A549 (cell line): ENCODE results near the gene ZNF775. TPM values are rescaled to one million over a fixed set of nuclear protein-coding genes. Genes with fewer than 3 reads are reported as not detected.

Source experiments
- ATAC-seq, 2 experiments: fragments of 200-7000 bp in 1 of 2; fragments of >200 bp in 1 of 2; cut with Nextera tagmentation in 1 of 2; cut with Tn5 transposase in 1 of 2; 3 replicates each; pipeline versions ENCODE4 v1.8.0 to v1.9.1; 2018 to 2020; ENCODE audit warnings: mild to moderate bottlenecking in 1 of 2, moderate library complexity in 1 of 2
- CTCF ChIA-PET: fragments of 300-600 bp; sonication (Branson Sonifier 250); formaldehyde crosslinking; extraction: SDS; loops from one replicate; lab custom pipeline; 2021; ENCODE audit warnings: antibody characterized with exemption, inconsistent platforms; lab: Yijun Ruan, JAX
- POLR2A ChIA-PET: fragments of 350-600 bp; formaldehyde crosslinking; extraction: SDS; loops from one replicate; lab custom pipeline; 2021; ENCODE audit warnings: antibody characterized with exemption, inconsistent platforms; lab: Yijun Ruan, JAX
- DNase-seq, 2 experiments: peaks; one replicate each; pipeline versions ENCODE4 v3.0.0 to v3.0.0-alpha.2; 2011 to 2016; ENCODE audit warnings: low read depth in 1 of 2, low spot score in 1 of 2
- FAIRE-seq: peaks from 2 replicates; lab custom pipeline; 2011; peaks lifted over from hg19 to GRCh38; lab: Jason Lieb, UNC
- H3K27ac ChIP-seq, 2 experiments: fragments of >200 bp; sonication (Bioruptor Twin); formaldehyde crosslinking; 3 replicates each; pipeline ENCODE4 v1.5.1; 2016 to 2017
- H3K4me1 ChIP-seq: fragments of >200 bp; sonication (Bioruptor Twin); formaldehyde crosslinking; 3 replicates; pipeline ENCODE4 v1.6.1; 2016
- H3K4me2 ChIP-seq: fragments of >200 bp; sonication (Bioruptor Twin); formaldehyde crosslinking; 3 replicates; pipeline ENCODE4 v1.6.1; 2016
- H3K4me3 ChIP-seq: fragments of >200 bp; sonication (Bioruptor Twin); formaldehyde crosslinking; 3 replicates; pipeline ENCODE4 v1.5.1; 2016
- H3K9me3 ChIP-seq: fragments of >200 bp; sonication (Bioruptor Twin); formaldehyde crosslinking; 3 replicates; pipeline ENCODE4 v1.6.1; 2016
- CEBPB ChIP-seq, 2 experiments: fragments of >200 bp in 1 of 2; sonication (Bioruptor Twin) in 1 of 2; formaldehyde crosslinking in 1 of 2; IDR thresholded peaks; 2 replicates each; pipeline ENCODE4 v1.6.1; 2012 to 2016
- CHD2 ChIP-seq: fragments of 150-350 bp; IDR thresholded peaks from 2 replicates; pipeline ENCODE4 v1.6.1; 2014; ENCODE audit warnings: low read length; ENCODE audit not compliant: partially characterized antibody
- EP300 ChIP-seq, 2 experiments: fragments of >200 bp; sonication (Bioruptor Twin); formaldehyde crosslinking; IDR thresholded peaks; 2 replicates in 1 of 2; 3 replicates in 1 of 2; pipeline ENCODE4 v1.6.1; 2016 to 2017
- ESRRA ChIP-seq: fragments of 150-350 bp; IDR thresholded peaks from 2 replicates; pipeline ENCODE4 v1.6.1; 2014; ENCODE audit warnings: mild to moderate bottlenecking, low read length, borderline replicate concordance
- FOSL2 ChIP-seq, 2 experiments: fragments of 450-650 bp in 1 of 2; fragments of >200 bp in 1 of 2; sonication (Bioruptor Twin) in 1 of 2; formaldehyde crosslinking; IDR thresholded peaks; 2 replicates each; pipeline versions ENCODE4 v1.5.0 to v1.6.1; 2016 to 2020; ENCODE audit warnings: mild to moderate bottlenecking in 1 of 2, moderate library complexity in 1 of 2
- GATA3 ChIP-seq: IDR thresholded peaks from 2 replicates; pipeline ENCODE4 v1.6.1; 2012; ENCODE audit warnings: borderline replicate concordance
- HOXB13 ChIP-seq: fragments of 250-450 bp; sonication (Bioruptor Pico); IDR thresholded peaks from 2 replicates; pipeline ENCODE4 v1.5.0; 2020; ENCODE audit warnings: low read depth, mild to moderate bottlenecking, moderate library complexity
- KDM5A ChIP-seq: fragments of 200-600 bp; sonication (generic); IDR thresholded peaks from 2 replicates; pipeline ENCODE4 v1.6.1; 2016; ENCODE audit warnings: antibody characterized with exemption, mild to moderate bottlenecking
- MYC ChIP-seq: IDR thresholded peaks from 2 replicates; pipeline ENCODE4 v1.6.1; 2012; ENCODE audit warnings: mild to moderate bottlenecking, inconsistent platforms, low read length, improper control_type of control experiment, borderline replicate concordance
- NFE2L2 ChIP-seq: fragments of 150-350 bp; conservative IDR thresholded peaks from 2 replicates; pipeline ENCODE4 v1.6.1; 2014; ENCODE audit warnings: low read length
- NR3C1 ChIP-seq: fragments of >200 bp; sonication (Bioruptor Twin); formaldehyde crosslinking; IDR thresholded peaks from 3 replicates; pipeline ENCODE4 v1.6.1; 2017
- PHF8 ChIP-seq: fragments of 200-600 bp; sonication (generic); IDR thresholded peaks from 2 replicates; pipeline ENCODE4 v1.6.1; 2016; ENCODE audit warnings: low read depth, mild to moderate bottlenecking, antibody characterized with exemption, moderate library complexity, borderline replicate concordance
- POLR2AphosphoS2 ChIP-seq: conservative IDR thresholded peaks from 2 replicates; pipeline ENCODE4 v1.6.1; 2012; ENCODE audit warnings: low read length, improper control_type of control experiment, inconsistent platforms
- RFX5 ChIP-seq: fragments of 450-650 bp; IDR thresholded peaks from 2 replicates; pipeline ENCODE4 v1.7.1; 2014; ENCODE audit warnings: antibody characterized with exemption, mild to moderate bottlenecking, moderate library complexity
- RNF2 ChIP-seq: fragments of 200-600 bp; sonication (generic); IDR thresholded peaks from 2 replicates; pipeline ENCODE4 v1.6.1; 2016; ENCODE audit warnings: low read depth, mild to moderate bottlenecking, antibody characterized with exemption, moderate library complexity, borderline replicate concordance
- SREBF2 ChIP-seq: fragments of 450-650 bp; IDR thresholded peaks from 2 replicates; pipeline ENCODE4 v1.6.1; 2014; ENCODE audit warnings: mild to moderate bottlenecking, moderate library complexity
- TP53 ChIP-seq: fragments of 250-450 bp; sonication (Bioruptor Pico); IDR thresholded peaks from 2 replicates; pipeline ENCODE4 v1.5.0; 2021; ENCODE audit warnings: mild to moderate bottlenecking, moderate library complexity
- ZC3H11A ChIP-seq: fragments of 450-650 bp; IDR thresholded peaks from 2 replicates; pipeline ENCODE4 v1.6.1; 2014; ENCODE audit warnings: antibody characterized with exemption, mild to moderate bottlenecking
- ZNF302 ChIP-seq: fragments of 250-450 bp; sonication (Bioruptor Pico); IDR thresholded peaks from 2 replicates; pipeline ENCODE4 v1.9.0; 2021; ENCODE audit warnings: inconsistent platforms, mild to moderate bottlenecking, moderate library complexity
- ZSCAN20 ChIP-seq: fragments of 250-450 bp; sonication (Bioruptor Pico); IDR thresholded peaks from 2 replicates; pipeline ENCODE4 v1.8.0; 2022; ENCODE audit warnings: mild to moderate bottlenecking, moderate library complexity
- WGBS: methylation state at CpG from one replicate; pipeline ENCODE4 v1.1.6; 2017; ENCODE audit errors: missing lambda C conversion rate; 5-methylcytosine and 5-hydroxymethylcytosine counted together
- polyA plus RNA-seq, 4 experiments: library from polyadenylated mRNA; depleted of rRNA in 3 of 4; stranded (reverse); fragments of >200 nt; fragmentation: RNase III in 1 of 4; extraction: RNeasy Plus Mini Kit Qiagen cat#74134 plus additional on column Dnase treatment in 1 of 4; gene quantifications; 2 replicates in 3 of 4; 3 replicates in 1 of 4; pipeline ENCODE4 v1.2.3, GENCODE V29; 2011 to 2017
- TF ChIP-seq, protein P1 (sequence below): fragments of 250-450 bp; sonication (Bioruptor Pico); IDR thresholded peaks from 2 replicates; pipeline ENCODE4 v1.5.0; 2020; ENCODE audit warnings: low read depth, mild to moderate bottlenecking, moderate library complexity
- TF ChIP-seq, protein P2 (sequence below): fragments of 450-650 bp; IDR thresholded peaks from 2 replicates; pipeline ENCODE4 v1.6.1; 2014; ENCODE audit warnings: antibody characterized with exemption

ZNF775 gene
- polyA plus RNA-seq, 2 of the 4 experiments (the other 2 are of a cell fraction) = 1.7 to 5.4 TPM

DNA sequence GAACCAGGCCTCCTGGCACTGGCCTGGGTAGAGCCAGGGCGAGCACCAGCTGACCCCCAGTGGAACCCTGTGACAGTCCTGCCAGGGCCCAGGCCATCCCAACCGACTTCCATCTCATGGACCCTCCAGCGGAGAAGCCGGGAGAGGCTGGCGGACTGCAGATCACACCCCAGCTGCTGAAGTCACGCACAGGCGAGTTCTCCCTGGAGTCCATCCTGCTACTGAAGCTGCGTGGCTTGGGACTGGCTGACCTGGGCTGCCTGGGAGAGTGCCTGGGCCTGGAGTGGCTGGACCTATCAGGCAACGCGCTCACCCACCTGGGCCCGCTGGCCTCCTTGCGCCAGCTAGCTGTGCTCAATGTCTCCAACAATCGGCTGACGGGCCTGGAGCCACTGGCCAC, 42.4 kb upstream of the ZNF775 start:
- no peak overlapping the region for H3K4me3 ChIP-seq
- TF ChIP-seq, protein P1, sequence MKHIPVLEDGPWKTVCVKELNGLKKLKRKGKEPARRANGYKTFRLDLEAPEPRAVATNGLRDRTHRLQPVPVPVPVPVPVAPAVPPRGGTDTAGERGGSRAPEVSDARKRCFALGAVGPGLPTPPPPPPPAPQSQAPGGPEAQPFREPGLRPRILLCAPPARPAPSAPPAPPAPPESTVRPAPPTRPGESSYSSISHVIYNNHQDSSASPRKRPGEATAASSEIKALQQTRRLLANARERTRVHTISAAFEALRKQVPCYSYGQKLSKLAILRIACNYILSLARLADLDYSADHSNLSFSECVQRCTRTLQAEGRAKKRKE (CRISPR knock-in tag) = no peak
- WGBS = 85% methylated on average over 12 of the region's 14 CpGs
- FAIRE-seq = no peak
- no peak for DNase-seq
- H3K9me3 ChIP-seq = no peaks in the 10 kb centered on the region
- H3K4me2 ChIP-seq = no peak overlapping the region
- H3K4me1 ChIP-seq = no peaks in the 10 kb centered on the region
- no peak for ATAC-seq
- POLR2A ChIA-PET = no interaction called here
- CTCF ChIA-PET = no interaction called here
- no peak overlapping the region for H3K27ac ChIP-seq

DNA sequence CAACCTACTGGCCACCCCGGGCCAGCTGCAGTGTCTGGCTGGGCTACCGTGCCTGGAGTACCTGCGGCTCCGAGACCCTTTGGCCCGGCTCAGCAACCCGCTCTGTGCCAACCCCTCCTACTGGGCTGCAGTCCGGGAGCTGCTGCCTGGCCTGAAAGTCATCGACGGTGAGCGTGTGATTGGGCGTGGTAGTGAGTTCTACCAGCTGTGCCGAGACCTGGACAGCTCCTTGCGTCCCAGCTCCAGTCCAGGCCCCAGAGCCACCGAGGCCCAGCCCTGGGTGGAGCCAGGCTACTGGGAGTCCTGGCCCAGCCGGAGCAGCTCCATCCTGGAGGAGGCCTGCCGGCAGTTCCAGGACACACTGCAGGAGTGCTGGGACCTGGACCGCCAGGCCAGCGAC, 42.0 kb upstream of the ZNF775 start:
- CTCF ChIA-PET = interaction anchor here (1.3 kb wide), 1 partner anchor 18 kb away, joined by 4 read pairs; no protein-coding TSS in a partner anchor
- H3K4me1 ChIP-seq = no peaks in the 10 kb centered on the region
- POLR2A ChIA-PET = no interaction called here
- TF ChIP-seq CHD2 (no peak), PHF8 (no peak), NFE2L2 (no peak)
- TF ChIP-seq, protein P2, sequence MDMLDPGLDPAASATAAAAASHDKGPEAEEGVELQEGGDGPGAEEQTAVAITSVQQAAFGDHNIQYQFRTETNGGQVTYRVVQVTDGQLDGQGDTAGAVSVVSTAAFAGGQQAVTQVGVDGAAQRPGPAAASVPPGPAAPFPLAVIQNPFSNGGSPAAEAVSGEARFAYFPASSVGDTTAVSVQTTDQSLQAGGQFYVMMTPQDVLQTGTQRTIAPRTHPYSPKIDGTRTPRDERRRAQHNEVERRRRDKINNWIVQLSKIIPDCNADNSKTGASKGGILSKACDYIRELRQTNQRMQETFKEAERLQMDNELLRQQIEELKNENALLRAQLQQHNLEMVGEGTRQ = no peak
- H3K4me2 ChIP-seq = no peak overlapping the region
- no peaks in the 10 kb centered on the region for H3K9me3 ChIP-seq
- 86% methylated on average over 9 of the region's 18 CpGs for WGBS
- DNase-seq (no peak), FAIRE-seq (no peak), ATAC-seq (no peak)
- no peak overlapping the region for H3K4me3 ChIP-seq
- H3K27ac ChIP-seq = no peak overlapping the region

DNA sequence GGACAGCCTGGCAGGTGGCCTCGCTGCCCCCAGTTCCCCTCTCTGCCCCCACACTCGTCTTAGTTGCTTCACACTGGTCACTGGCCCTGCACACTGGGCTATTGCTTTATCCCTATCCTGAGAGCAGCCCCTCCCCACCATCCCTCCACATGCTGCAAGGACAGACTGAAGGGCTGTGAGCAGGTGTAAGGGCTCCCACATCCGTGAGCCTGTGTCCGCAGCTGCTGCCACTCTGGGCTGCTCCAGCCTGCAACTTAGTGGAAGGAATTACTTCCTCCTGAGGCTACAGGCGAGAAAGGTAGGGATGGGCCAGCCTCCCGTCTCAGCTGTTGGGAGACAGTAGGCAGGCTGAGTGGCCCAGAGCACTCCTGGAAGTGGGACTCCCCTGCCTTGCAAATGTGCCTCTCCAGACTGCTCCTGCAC, 41.5 kb upstream of the ZNF775 start:
- CTCF ChIA-PET = interaction anchor here (1.3 kb wide), 1 partner anchor 18 kb away, joined by 4 read pairs; no protein-coding TSS in a partner anchor
- TF ChIP-seq SREBF2 = no peak
- TF ChIP-seq MYC = no peak
- TF ChIP-seq ZNF302 (CRISPR knock-in tag) = no peak
- TF ChIP-seq ZC3H11A = no peak
- TF ChIP-seq ZSCAN20 (CRISPR knock-in tag) = no peak
- TF ChIP-seq EP300 (IDR thresholded peaks at IDR 0.05) = no peak
- TF ChIP-seq FOSL2 (IDR thresholded peaks at IDR 0.05) = no peak
- no peak for TF ChIP-seq FOSL2 (CRISPR knock-in tag; IDR thresholded peaks at IDR 0.05)
- TF ChIP-seq, protein P1 (CRISPR knock-in tag) = no peak
- no peak for TF ChIP-seq RNF2
- no peak for TF ChIP-seq POLR2AphosphoS2
- no peak for TF ChIP-seq HOXB13 (CRISPR knock-in tag)
- TF ChIP-seq KDM5A = no peak
- no peak for TF ChIP-seq CEBPB (IDR thresholded peaks at IDR 0.05)
- no peak for TF ChIP-seq TP53
- no peak for TF ChIP-seq NFE2L2
- no peak for TF ChIP-seq GATA3
- no peak for TF ChIP-seq NR3C1
- no peak for TF ChIP-seq RFX5
- TF ChIP-seq ESRRA = no peak
- DNase-seq (no peak), ATAC-seq (no peak; a peak in 2 of 6 replicates), FAIRE-seq (no peak)
- Histone ChIP-seq H3K4me1 (no peaks in the 10 kb centered on the region), H3K4me2 (no peak overlapping the region), H3K4me3 (no peak overlapping the region), H3K27ac (no peak overlapping the region), H3K9me3 (no peaks in the 10 kb centered on the region)
- 60% methylated on average over 6 of the region's 6 CpGs for WGBS
- POLR2A ChIA-PET = no interaction called here
